Loucy (cell line): Measurements from ENCODE around the gene LETM1.

Source experiments
- H2AFZ ChIP-seq: fragments of 200-600 bp; sonication (generic); 2 replicates; pipeline ENCODE4 v1.6.0; 2016; ENCODE audit warnings: antibody characterized with exemption, mild to moderate bottlenecking, low read length, moderate library complexity
- H3F3A ChIP-seq: fragments of 200-600 bp; 2 replicates; pipeline ENCODE4 v1.6.0; 2016; ENCODE audit warnings: antibody characterized with exemption, low read depth, mild to moderate bottlenecking
- H3K27me3 ChIP-seq: fragments of 200-600 bp; sonication (generic); 2 replicates; pipeline ENCODE4 v1.6.1; 2014; ENCODE audit warnings: low read length, mild to moderate bottlenecking; ENCODE audit not compliant: insufficient read depth, poor library complexity, severe bottlenecking
- H3K36me3 ChIP-seq: fragments of 200-600 bp; sonication (generic); 2 replicates; pipeline ENCODE4 v1.6.1; 2016; ENCODE audit warnings: low read length; ENCODE audit not compliant: insufficient read depth
- H3K4me1 ChIP-seq: fragments of 200-600 bp; sonication (generic); 2 replicates; pipeline ENCODE4 v1.5.1; 2014; ENCODE audit warnings: low read length, mild to moderate bottlenecking; ENCODE audit not compliant: insufficient read depth, poor library complexity, severe bottlenecking
- H3K4me2 ChIP-seq: fragments of 200-600 bp; sonication (generic); 2 replicates; pipeline ENCODE4 v1.6.0; 2014; ENCODE audit warnings: antibody characterized with exemption, low read length, low read depth, mild to moderate bottlenecking; ENCODE audit not compliant: poor library complexity, severe bottlenecking
- H3K4me3 ChIP-seq: fragments of 200-600 bp; sonication (generic); 2 replicates; pipeline ENCODE4 v1.5.1; 2014; ENCODE audit warnings: low read length, mild to moderate bottlenecking, mixed read lengths; ENCODE audit not compliant: poor library complexity, severe bottlenecking
- H3K79me2 ChIP-seq: fragments of 200-600 bp; sonication (generic); 2 replicates; pipeline ENCODE4 v1.6.1; 2014; ENCODE audit warnings: low read length; ENCODE audit not compliant: insufficient read depth
- H3K9ac ChIP-seq: fragments of 200-600 bp; sonication (generic); 2 replicates; pipeline ENCODE4 v1.6.0; 2014; ENCODE audit warnings: mild to moderate bottlenecking, low read depth, low read length, moderate library complexity; ENCODE audit not compliant: poor library complexity, severe bottlenecking
- H3K9me2 ChIP-seq: fragments of 200-600 bp; sonication (generic); replicated peaks from 2 replicates; pipeline ENCODE4 v1.6.1; 2016; ENCODE audit warnings: low read depth, low read length, mixed read lengths
- H3K9me3 ChIP-seq: fragments of 200-600 bp; sonication (generic); 2 replicates; pipeline ENCODE4 v1.6.1; 2014; ENCODE audit warnings: mild to moderate bottlenecking, antibody characterized with exemption, low read length, low read depth; ENCODE audit not compliant: insufficient read depth
- H4K20me1 ChIP-seq: fragments of 200-600 bp; sonication (generic); 2 replicates; pipeline ENCODE4 v1.6.0; 2014; ENCODE audit warnings: antibody characterized with exemption, low read length, mild to moderate bottlenecking; ENCODE audit not compliant: insufficient read depth, poor library complexity, severe bottlenecking
- CTCF ChIP-seq: fragments of 200-600 bp; sonication (generic); conservative IDR thresholded peaks from 2 replicates; pipeline ENCODE4 v1.5.1; 2014; ENCODE audit warnings: mild to moderate bottlenecking, antibody characterized with exemption, low read length
- EZH2phosphoT487 ChIP-seq: fragments of 200-600 bp; IDR thresholded peaks from 2 replicates; pipeline ENCODE4 v1.6.1; 2018; ENCODE audit warnings: antibody characterized with exemption, mild to moderate bottlenecking, moderate library complexity, borderline replicate concordance

LETM1 gene

DNA sequence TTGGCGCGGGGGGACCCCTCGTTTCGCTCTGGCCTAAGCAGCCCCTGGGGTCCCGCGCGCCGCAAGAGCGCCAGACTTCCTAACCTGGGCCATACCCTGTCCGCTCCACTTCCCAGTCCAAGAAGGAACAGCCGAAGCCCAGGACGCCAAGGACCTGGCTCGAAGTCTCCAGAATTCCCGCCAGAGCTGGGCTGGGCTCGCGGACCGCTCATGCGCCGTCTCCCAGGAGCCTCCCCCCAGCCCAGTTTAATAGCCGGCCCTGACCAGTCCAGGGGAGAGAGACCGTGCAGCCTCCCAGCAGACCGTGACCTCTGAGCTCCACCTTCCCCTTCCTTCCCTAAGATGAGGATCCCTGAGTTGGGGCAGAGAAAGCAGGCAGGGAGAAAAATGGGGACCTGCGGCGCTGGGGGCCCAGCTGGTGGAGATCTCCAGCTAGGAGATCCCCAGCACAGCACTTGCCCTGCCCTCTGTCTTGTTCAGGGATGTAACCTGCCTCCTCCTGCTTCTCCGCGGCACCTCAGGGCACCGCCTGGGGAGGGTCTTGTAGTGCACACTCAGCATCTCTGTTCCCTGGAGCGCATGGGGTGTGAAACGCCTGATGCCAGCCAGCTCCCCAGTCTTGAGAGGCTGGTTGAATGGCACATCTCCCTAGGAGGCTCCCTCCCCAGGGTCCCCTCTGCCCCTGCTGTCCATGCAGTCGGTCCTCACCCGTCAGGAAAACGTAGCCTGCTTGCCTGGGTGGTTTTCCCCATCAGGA lies 1.2 kb upstream of the LETM1 start:
- no peaks in the 10 kb centered on the region for H3K36me3 ChIP-seq
- H3K4me2 ChIP-seq, result peak overlapping the region; percentile 79
- H3K4me3 ChIP-seq, result peak overlapping the region; percentile 97
- peak overlapping the region; percentile 74; the same call in 1 of the 2 replicates for H2AFZ ChIP-seq
- H3K9me2 ChIP-seq, result no peaks in the 10 kb centered on the region
- peaks cover 50% of the 10 kb centered on the region for H3K79me2 ChIP-seq
- no peaks in the 10 kb centered on the region for H3K27me3 ChIP-seq
- TF ChIP-seq CTCF (no peak), EZH2phosphoT487 (no peak)
- no peaks in the 10 kb centered on the region for H3K9me3 ChIP-seq
- peaks cover 25% of the 10 kb centered on the region for H4K20me1 ChIP-seq
- H3K9ac ChIP-seq, result peak overlapping the region; percentile 72
- H3K4me1 ChIP-seq, result peaks cover 32% of the 10 kb centered on the region
- no peaks in the 10 kb centered on the region for H3F3A ChIP-seq

DNA sequence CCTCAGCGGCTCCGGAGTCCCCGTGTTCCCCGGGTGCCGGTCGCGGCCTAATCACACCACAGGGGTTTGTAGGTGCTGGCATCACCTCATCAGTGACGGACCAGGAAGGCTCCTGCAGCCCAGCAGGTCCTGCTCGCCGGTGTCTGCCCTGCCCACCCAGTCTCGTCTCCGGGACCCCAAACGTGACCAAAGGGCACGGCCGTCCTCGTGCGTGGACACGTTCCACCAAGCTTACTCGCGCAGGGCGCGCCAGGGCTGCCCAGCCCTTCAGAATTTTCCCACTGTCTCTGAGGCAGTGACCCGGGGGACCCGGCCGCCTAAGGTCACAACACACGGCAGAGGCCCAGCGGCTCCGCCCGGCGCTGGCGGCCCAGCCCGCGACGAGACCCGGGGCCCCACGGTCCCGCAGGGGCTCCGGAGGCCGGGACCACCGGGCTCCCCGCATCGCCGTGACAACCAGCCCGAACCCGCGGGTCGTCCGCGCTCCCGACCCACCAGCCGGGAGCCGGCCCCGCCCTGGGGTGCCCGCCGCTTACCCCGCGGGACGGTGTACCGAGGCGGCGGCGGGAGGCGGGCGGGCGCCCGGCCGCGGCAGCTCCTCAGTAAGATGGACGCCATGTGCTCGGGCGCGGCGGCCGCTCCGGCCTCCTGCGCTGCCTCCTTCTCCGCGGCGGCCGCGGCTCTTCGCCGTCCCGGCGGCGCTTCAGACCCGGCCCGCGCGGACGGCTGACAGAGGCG lies 454 bp downstream of the LETM1 start:
- Histone ChIP-seq H3K9me2 (no peaks in the 10 kb centered on the region), H3K79me2 (peaks cover 62% of the 10 kb centered on the region), H3K4me1 (peaks cover 40% of the 10 kb centered on the region), H3F3A (no peaks in the 10 kb centered on the region), H4K20me1 (peaks cover 25% of the 10 kb centered on the region), H3K4me2 (peak overlapping the region; percentile 97), H3K9ac (peak overlapping the region; percentile 82), H3K27me3 (no peaks in the 10 kb centered on the region), H3K4me3 (peak overlapping the region; percentile 97), H3K36me3 (no peaks in the 10 kb centered on the region), H3K9me3 (no peaks in the 10 kb centered on the region), H2AFZ (peak overlapping the region; percentile 81)
- no peak for TF ChIP-seq EZH2phosphoT487
- no peak for TF ChIP-seq CTCF

- H3K79me2 ChIP-seq, result peaks cover 68% of the 10 kb centered on the region
- no peak overlapping the region for H2AFZ ChIP-seq
- H3K4me3 ChIP-seq, result peak overlapping the region; percentile 97
- H3K9me2 ChIP-seq, result no peaks in the 10 kb centered on the region
- H3F3A ChIP-seq, result no peaks in the 10 kb centered on the region
- H3K9ac ChIP-seq, result peak overlapping the region; percentile 82
- H3K4me1 ChIP-seq, result peaks cover 40% of the 10 kb centered on the region
- TF ChIP-seq EZH2phosphoT487 (no peak), CTCF (no peak)
- H3K9me3 ChIP-seq, result no peaks in the 10 kb centered on the region
- H3K4me2 ChIP-seq, result peak overlapping the region; percentile 97
- H4K20me1 ChIP-seq, result peaks cover 25% of the 10 kb centered on the region
- no peaks in the 10 kb centered on the region for H3K36me3 ChIP-seq
- no peaks in the 10 kb centered on the region for H3K27me3 ChIP-seq
These were observed 1.2 kb downstream of the LETM1 start for GRCh38 chr4:1854752-1855151.
